Activated CD4-positive, alpha-beta T cell treated with anti-CD3 and anti-CD28 coated beads for 24 hours (primary cell): ENCODE data around the gene IZUMO4.

Source experiments
- DNase-seq, 2 donors: peaks; one replicate each; pipeline ENCODE4 v3.0.0-alpha.2; 2020; ENCODE audit warnings: low read depth in 2 of 2

The IZUMO4 gene, protein sequence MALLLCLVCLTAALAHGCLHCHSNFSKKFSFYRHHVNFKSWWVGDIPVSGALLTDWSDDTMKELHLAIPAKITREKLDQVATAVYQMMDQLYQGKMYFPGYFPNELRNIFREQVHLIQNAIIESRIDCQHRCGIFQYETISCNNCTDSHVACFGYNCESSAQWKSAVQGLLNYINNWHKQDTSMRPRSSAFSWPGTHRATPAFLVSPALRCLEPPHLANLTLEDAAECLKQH

DNA sequence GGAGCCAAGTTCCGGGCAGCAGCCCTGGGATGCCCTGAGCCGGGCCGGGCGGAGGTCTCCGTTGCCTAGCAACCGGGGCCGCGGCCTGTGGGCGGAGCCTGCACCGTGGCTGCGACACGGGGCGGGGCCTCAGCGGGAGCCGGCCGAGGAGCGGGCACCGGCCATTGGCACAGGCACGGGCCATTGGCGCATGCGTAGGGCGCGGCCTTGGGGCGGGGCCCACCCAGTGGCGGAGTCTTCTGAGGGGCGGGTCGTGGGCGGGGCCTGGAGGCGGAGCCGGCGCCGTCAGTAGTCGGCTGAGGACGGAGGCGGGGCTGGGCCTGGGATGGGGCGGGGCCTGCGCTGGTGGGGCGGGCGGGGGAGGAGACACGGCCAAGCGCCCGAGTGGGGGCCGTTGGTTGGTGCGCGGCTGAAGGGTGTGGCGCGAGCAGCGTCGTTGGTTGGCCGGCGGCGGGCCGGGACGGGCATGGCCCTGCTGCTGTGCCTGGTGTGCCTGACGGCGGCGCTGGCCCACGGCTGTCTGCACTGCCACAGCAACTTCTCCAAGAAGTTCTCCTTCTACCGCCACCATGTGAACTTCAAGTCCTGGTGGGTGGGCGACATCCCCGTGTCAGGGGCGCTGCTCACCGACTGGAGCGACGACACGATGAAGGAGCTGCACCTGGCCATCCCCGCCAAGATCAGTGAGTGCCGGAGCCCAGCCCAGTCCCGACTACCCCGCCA is at the start of gene IZUMO4:
TSS of gene IZUMO4 (plus strand) at position 436 of the 723 bp plus-strand sequence. CDS start at position 467, 31 bp downstream.
- peak; percentile 100 for DNase-seq

DNA sequence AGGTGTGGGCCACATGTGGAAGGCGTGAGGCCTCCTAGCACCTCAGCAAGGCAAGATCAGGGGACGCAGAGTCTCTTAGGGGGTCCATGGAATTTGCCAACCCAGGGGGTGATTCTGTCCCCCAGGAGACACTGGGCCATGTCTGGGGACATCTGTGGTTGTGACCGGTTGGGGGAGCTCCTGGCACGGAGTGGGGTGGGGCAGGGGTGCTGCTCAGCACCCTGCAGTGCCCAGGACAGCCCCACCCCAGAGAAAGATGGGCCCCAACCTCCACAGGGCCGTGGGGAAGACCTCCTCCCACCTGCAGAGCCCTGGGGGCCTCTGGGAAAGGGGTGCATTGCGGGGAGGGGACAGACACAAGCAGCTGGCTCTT is 49.7 kb upstream of the IZUMO4 start:
- DNase-seq: no peak

DNA sequence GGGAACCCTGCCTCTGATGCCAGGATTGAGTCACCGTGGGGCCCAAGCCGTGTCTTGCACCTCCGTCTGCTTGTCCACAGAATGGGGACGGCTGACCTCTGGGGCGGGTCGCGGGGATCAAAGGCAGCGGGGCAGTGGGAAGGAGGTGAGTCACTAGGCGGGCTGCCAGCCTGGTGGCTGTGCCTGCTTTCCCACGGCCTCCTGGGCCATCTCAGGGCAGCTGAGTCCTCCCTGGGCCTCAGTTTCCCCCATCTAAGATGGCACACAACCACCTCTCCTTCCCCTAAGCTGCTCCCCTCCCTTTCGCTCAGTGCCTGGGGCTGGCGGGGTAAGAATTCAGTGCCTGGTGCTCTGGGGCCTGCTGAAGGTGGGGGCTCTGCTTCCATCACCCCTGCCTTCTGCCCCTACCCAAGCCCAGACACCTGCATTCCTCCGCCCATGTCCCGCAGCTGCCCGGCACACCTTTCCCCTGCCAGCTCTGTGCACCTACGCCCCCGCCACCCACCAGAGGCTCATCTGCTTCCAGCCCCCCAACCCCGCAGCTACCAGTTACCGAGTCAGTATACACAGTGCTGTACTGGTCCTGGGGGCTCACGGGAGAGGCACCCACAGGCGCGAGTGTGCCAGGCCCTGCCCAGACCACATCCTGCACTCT is 49.1 kb upstream of the IZUMO4 start:
- DNase-seq: no peak

DNA sequence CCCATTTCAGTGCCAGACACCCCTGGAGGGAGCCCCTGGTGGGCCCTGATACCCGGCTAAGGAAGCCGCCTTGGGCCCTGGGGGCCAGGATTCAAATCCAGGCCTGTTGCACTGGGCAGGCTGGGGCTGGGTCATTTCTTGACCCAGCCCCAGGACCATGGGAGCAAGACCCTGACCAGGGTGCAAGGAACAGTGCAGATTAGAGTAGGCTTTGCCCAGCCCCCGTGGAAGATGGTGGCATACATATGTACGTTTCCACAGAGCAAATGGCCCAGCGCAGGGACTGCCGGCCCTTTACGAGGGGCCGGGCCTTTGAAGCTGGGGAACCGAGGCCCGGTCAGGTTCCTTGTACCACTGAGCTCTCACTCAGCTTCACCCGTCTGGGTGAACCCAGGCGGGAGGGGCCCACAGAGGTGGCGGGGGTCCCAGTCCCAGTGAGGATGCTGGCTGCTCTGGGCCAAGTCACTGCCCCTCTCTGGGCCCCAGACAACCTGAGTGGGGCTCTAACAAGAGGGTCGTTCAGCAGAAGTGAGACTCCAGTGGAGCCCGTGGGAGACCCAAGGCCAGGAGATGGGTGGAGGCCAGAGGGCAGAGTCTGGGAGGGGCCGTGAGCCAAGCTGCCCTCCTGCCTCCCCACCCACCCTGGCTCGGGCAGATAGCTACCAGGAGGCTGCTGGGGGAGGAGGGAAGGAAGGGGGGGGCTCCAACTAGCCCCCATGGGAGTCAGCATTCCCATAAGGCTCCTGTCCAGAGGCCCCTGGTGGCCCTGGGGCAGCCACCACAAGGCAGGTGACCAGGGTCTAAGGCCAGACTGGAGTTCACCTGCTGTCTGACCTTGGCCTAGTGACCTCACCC is 48.4 kb upstream of the IZUMO4 start:
- DNase-seq: no peak

DNA sequence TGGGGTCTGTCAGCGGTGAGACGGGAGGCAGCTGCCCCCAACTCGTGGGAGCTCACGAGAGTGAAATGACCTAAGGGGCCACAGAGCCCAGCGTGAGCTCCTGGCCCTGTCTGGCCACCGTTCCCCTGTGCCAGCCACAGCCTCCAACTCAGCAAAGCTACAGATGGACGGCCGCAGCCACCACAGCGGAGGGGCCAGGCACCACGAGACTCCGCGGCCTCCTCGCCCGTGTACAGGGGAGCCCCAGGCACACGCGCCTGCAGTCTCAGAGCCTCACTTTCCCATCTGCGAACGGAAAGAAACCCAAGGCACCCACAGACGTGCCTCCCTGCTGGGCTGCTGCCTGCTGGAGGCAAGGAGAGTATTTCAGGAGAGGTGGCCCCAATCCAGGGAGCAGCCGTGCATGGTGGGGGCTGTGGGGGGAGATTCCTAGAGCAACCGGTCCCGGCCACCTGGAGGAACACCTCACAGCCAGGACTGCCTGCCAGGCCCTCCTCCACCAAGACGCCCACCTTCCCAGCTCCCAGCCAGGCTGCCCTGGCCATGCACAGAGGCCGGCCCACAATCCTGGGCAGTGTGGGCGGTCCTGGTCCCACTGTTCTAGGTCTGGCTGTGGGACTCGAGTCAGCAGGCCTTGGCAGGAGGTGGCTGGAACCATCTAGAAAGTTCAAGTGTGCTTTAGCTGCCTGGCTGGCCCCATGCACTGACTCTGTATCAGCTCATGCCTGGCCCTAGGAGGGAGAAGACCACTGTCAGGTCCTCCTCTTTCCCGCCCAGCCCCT is 47.6 kb upstream of the IZUMO4 start:
- no peak for DNase-seq

DNA sequence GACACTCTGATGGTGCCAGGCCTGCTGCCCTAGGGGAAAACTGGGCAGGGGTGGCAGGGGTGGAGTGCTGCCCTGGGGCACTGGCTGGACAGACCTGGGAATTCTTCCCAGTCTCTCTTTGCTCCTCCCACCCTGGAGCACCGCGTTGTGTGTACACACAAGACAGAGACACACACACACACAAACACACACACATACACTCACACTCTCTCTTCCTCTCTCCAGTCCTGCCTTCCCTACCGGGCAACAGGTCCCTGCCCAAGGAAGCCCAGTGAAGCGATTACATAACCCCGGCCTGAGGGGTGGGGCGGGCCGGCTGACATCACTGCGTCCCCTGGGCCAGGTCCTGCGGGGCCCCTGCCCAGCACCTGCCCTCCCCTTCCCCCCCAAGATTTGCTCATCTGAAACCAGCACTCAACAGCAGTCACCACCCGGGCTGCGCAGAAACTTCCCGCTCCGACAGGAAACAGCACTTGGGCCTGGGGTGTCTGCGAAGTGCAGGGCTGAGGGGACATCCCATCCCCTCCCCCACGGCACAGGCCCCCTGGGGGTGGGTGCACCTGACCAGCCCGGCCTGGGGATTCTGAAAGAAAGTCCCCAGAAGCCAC is 46.9 kb upstream of the IZUMO4 start:
- no peak for DNase-seq

DNA sequence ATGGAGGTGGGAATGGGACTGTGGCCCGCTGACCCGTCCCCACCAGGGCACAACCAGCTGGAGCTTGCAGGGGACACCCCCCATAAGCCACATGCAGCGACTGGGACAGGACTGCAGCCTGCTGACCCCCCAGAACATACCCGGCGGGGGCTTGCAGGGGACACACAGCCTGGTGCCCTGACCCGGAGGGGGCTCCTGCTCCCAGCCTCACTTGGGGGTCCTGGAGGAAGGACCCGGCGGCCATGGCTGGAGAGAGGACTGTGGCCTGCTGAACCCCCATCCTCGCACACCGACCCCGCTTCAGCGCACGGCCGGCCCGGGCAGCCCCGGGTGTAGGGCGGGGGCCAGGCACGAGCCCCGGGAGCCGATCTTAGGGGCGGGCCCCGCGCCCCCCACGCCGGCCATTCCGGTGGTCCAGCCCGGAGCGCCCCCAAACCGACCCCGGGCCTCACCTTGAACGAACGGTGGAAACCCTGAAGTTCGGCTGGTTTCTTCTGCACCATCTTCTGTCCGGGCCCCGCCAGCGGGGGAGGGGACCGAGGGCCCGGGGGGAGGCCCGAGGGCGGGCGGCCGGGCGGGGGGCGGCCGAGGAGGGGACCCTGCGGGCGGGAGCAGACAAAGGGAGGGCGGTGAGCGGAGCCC is 46.2 kb upstream of the IZUMO4 start:
- no peak for DNase-seq

DNA sequence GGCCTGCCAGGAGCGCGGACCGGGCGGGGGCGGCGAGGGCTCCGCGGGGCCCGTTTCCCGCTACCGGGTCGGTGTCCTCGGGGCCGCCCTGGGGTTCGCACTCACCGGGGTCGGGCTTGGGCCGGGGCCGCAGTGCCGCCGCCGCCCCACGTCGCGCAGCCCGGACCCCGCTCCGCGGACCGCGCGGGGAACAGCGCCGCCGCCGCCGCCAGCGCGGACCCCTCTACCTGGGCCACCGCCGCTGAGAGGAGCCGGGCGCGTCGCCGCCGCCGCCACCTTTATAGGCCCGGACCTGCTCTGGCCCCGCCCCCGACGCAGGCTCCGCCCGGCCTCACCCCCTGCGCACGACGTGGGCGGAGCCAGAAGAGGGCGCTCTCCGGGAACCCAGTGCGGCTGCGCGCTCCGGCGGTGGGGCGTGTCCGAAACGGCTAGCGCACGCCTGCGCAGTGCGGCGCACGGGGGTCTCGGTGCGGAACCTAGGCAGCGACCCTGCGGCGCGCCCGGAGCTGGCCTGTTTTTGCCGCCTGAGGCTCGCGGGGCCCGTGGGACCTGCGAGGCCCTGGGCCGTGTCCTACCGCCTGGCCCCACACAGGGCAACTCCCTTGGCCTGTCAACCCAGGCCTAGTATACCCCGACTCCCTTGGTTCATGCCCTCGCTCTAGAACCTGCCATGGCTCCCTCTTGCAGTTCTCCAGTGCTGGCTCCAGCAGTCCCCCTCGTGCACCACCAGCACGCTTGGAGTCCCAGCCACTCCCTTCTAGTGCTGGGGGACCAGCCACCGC is 45.5 kb upstream of the IZUMO4 start, which contains the start of gene MKNK2:
TSS of gene MKNK2 (minus strand) at position 254 of the 782 bp plus-strand sequence. CDS start 393 bp downstream, outside the sequence.
- DNase-seq: peak; percentile 92 to 97

DNA sequence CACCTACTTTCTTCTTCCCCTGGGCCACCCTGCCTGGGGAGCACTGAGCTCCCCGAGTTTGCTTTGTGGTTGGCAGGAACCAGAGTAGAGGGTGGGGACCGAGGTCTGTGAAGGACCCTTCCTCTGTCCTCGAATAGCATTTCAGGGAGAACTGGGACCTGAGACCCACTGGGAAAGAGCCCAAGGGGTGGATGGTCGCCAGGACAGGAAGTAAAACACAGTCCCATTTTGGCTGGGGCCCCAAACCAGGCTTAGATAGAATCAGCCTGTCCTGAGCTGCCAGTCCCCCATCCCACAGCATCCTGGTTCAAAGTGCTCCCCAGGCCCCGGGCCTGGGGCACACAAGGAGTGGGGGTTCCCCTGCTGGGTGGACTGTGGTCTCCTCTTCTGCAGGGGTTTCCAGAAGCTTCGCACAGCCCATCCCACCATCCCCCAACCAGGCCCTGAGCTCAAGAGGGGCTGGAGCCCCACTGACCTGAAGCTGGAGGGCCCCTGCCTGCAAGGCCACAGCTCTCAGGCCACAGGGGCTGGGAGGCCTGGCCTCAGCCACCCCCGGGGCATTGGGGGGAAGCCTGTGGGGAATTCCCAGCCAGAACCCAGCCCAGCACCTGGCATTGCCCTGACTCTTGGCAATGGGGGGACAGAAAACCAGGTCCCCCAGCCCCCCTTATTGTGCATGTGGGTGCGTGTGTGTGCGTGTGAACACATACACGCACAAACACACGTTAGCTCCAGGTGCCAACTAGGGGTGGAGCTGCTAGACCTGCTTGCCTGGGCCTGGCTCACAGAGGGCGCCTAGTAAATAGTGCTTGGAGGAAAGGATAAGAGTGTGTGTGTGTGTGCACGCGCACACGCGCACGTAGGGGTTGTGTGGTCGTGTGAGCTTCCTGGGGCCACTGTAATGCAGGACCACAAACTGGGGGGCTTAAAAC is 44.7 kb upstream of the IZUMO4 start:
- no peak for DNase-seq

DNA sequence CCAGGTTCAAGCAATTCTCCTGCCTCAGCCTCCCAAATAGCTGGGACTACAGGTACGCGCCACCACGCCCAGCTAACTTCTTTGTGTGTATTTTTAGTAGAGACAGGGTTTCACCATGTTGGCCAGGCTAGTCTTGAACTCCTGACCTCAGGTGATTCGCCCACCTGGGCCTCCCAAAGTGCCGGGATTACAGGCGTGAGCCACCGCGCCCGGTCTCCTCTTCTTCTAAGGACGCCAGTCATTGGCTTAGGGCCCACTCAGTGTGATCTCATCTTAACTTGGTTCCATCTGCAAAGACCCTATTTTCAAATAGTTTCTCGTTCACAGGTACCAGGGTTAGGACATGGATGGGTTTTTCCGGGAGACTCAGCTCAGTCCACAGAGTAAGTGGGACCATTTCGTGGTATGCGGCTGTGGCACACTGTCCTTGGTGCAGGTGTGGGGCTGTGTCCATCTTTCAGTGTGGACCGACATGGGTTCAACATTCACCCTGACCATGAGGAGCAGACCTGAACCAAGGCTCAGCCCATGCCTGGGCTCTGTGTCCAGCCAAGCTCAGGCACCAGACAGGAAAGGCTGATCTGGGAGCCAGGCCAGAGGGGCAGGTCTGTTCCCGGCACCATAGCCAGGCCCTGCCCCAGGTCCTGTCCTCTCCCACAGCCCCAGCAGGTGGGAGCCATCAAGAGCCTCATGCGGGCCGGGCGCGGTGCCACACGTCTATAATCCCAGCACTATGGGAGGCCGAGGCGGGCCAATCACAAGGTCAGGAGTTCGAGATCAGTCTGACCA is 42.9 kb upstream of the IZUMO4 start:
- DNase-seq: no peak

DNA sequence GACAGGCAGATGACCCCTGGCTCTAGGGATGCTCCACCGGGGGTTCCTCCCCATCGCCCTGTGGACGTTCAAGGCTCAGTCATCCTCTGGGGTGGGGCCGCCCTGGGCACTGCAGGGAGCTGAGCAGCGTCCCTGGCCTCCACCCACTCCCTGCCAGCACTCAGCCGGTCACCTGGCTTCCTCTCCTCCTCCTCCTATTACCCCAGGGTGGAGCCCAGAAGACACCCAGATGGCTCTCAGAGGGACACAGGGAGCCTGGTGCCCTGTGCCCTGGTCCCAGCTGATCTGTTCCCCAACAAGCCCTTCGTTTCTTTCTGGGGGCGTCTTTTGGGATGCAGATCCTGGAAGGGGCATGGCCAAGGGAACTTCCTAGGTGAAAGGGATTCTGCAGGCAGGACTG is 42.0 kb upstream of the IZUMO4 start:
- DNase-seq: no peak

DNA sequence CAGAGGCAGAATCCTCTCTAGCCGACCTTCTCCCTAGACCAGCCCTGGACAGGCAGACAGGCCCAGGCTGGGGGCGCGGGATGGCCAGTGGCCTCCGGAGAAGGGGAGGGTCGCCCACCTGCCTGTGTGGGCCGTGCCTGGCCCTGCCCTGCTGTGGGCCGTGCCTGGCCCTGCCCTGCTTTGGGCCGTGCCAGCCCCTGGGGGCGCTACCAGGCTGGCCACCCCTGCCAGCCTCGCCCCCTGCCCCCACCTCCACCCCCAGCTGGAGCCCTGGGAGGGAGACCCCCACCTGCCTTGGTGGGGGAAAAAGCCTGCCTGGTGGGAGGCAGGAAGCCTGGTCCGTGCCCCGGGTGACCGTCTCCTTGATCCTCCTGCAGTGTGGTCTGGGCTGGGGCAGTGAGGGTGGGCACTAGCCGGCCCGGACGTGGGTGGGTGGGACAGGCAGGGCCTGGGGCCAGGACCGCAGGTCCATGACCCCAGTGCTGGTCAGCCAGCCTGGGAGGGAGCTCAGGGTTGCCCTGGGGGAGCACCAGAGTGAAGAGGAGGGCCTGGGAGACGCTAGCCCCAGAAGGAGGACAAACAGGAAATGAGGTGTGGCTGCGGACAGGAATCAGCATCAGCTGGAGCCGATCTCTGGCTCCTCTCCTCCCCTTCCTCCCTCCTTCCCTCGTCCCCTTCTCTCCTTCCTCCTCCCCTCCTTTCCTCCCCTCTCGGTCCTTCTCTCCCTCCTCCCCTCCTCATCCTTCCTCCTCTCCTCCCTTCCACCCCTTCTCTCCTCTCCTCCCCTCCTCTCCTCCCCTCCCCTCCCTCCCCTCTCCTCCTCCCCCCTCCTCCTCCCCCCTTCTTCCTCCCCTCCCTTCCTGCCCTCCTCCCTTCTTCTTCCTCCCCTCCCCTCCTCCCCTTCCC is 40.5 kb upstream of the IZUMO4 start:
- DNase-seq: no peak

DNA sequence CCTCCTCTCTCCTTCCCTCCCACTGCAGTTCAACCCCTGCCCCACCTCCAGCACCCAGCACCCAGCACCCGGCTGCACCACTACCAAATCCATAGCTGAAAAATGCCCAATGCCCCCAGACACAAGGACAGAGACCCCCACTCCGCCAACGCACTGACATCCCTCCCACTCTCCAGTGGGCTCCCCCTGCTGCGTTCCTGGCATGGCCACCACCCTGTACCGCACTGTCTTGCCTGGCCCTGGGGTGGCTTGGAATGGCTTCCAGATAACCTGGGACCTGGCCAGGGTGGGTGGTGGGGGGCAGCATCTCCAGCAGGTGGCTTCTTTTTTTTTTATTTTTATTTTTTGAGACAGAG is 39.9 kb upstream of the IZUMO4 start:
- DNase-seq: no peak

DNA sequence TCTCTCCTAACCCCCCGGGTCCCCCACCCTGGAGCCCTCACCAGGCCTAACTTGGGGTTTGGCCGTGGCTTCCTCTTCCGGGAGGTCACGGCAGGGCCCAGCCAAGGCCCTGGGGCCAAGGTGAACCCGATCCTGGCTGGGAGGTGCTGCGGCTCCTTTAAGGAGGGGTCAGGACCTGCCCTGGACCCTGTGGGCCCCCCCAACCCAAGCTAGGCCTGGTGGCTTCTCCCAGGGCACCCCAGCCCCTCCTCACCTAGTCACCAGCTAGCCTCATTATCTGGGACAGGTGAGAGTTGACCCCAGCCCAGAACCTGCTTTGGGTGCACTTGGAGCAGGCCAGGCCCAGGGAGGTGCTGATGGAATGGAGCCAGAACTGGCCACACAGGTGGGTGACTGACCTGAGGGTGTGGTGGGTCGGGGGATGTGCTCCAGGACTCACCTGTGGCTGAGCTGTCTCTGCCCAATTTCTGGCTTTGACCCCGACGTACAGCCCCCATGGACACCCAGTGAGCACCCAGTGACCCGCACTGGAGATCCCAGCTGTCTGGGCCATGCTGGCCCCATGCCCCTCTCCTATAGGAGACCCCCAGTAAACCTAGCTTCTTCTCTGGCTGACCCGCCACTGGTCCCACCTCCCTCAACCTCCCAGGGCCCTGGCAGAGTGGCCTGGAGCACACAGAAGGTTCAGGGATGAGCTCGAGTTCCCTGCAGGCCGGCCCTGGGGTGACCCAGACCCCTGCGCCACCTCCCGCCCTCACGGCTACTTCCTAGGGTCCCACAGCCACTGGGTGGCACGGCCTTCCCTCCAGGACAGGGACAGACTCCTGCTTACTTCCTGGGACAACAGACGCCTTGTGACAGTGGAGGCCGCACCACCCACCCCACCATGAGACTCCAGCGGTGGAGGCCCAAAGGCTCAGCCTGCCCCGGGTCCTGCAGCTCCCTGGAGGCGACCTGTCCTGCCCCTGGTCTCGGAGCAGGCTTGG is 38.9 kb upstream of the IZUMO4 start:
- no peak for DNase-seq
